ENCODE results near the gene ACSF3. TPM values are rescaled to one million over a fixed set of nuclear protein-coding genes. Genes with fewer than 3 reads are reported as not detected.

The ACSF3 gene
- total RNA-seq, 1 experiment from 2014 or later: 30.8 TPM

GRCh38 chr16:89119166-89119621, 25.5 kb downstream of the ACSF3 start:
- no peaks in the 10 kb centered on the region for H3K9me3 ChIP-seq (ENCODE audit: control insufficient read depth, insufficient read depth, low read depth, low read length)
- CTCF ChIA-PET: no interaction called here
- no peaks in the 10 kb centered on the region for H3K36me3 ChIP-seq (ENCODE audit: control insufficient read depth, insufficient read depth, low read length)
- no peak overlapping the region for H3K27ac ChIP-seq (ENCODE audit: low read length)
- no peak for TF ChIP-seq REST (IDR thresholded peaks at IDR 0.05; ENCODE audit: insufficient read depth in 1 of 2, low read depth in 2 of 2, low read length in 1 of 2)
- TF ChIP-seq TCF7L2 (IDR thresholded peaks at IDR 0.05; ENCODE audit: low read depth, low read length): no peak
- no peak for TF ChIP-seq SIN3A (IDR thresholded peaks at IDR 0.05; ENCODE audit: borderline replicate concordance, insufficient read depth, low read depth, low read length)
- no peak for TF ChIP-seq POLR2AphosphoS5 (IDR thresholded peaks at IDR 0.05; ENCODE audit: low read depth, low read length)
- no peak for TF ChIP-seq CTCF (IDR thresholded peaks at IDR 0.05)
- no peak for ATAC-seq
- no peak overlapping the region for H3K4me3 ChIP-seq (ENCODE audit: low read depth in 2 of 2, low read length in 2 of 2)
- intact Hi-C loops (cut with micrococcal nuclease; ENCODE audit: unreplicated experiment): no loop called here
- in situ Hi-C loops (cut with HindIII; ENCODE audit: low pct_unique_long_range_greater_than_20kb, low sequenced_read_pairs): no loop called here
- H3K27me3 ChIP-seq (ENCODE audit: control insufficient read depth, insufficient read depth, low read length): no peaks in the 10 kb centered on the region
- BruUV-seq (replicated peaks): no TSS peak
- POLR2A ChIA-PET: no interaction called here
- no peaks in the 10 kb centered on the region for H3K4me1 ChIP-seq (ENCODE audit: control insufficient read depth, insufficient read depth, low read length)
- no peak for DNase-seq (ENCODE audit: low read depth, low spot score)

GRCh38 chr16:89119661-89120141, 26.0 kb downstream of the ACSF3 start:
- ATAC-seq: no peak
- no peak for DNase-seq (ENCODE audit: low read depth, low spot score)
- intact Hi-C loops (cut with micrococcal nuclease; ENCODE audit: unreplicated experiment) (no loop called here), in situ Hi-C loops (cut with HindIII; ENCODE audit: low pct_unique_long_range_greater_than_20kb, low sequenced_read_pairs) (no loop called here)
- TF ChIP-seq POLR2AphosphoS5 (IDR thresholded peaks at IDR 0.05; ENCODE audit: low read depth, low read length) (no peak), CTCF (IDR thresholded peaks at IDR 0.05) (no peak), TCF7L2 (IDR thresholded peaks at IDR 0.05; ENCODE audit: low read depth, low read length) (no peak)
- no peaks in the 10 kb centered on the region for H3K4me1 ChIP-seq (ENCODE audit: control insufficient read depth, insufficient read depth, low read length)
- no peaks in the 10 kb centered on the region for H3K36me3 ChIP-seq (ENCODE audit: control insufficient read depth, insufficient read depth, low read length)
- no TSS peak for BruUV-seq (replicated peaks)
- CTCF ChIA-PET: no interaction called here
- H3K9me3 ChIP-seq (ENCODE audit: control insufficient read depth, insufficient read depth, low read depth, low read length): no peaks in the 10 kb centered on the region
- POLR2A ChIA-PET: no interaction called here
- no peak overlapping the region for H3K4me3 ChIP-seq (ENCODE audit: low read depth in 2 of 2, low read length in 2 of 2)
- no peak overlapping the region for H3K27ac ChIP-seq (ENCODE audit: low read length)
- H3K27me3 ChIP-seq (ENCODE audit: control insufficient read depth, insufficient read depth, low read length): no peaks in the 10 kb centered on the region

Data from Panc1 (cell line).